Stimulated activated CD8-positive, alpha-beta memory T cell treated with anti-CD3 and anti-CD28 coated beads, Interleukin-15, amount 100 ng/mL, for 48 hours (primary cell): ENCODE measurements around the gene FAM161A.
"Not testable (repeated sequence)": the region's sequence is repeated elsewhere in the genome, so short reads cannot be mapped to it uniquely, and the experiment has no call there.

Experiments
- DNase-seq, 2 donors: peaks; one replicate each; pipeline ENCODE4 v3.0.0-alpha.2; 2020; ENCODE audit warnings: low read depth in 2 of 2

FAM161A gene, protein sequence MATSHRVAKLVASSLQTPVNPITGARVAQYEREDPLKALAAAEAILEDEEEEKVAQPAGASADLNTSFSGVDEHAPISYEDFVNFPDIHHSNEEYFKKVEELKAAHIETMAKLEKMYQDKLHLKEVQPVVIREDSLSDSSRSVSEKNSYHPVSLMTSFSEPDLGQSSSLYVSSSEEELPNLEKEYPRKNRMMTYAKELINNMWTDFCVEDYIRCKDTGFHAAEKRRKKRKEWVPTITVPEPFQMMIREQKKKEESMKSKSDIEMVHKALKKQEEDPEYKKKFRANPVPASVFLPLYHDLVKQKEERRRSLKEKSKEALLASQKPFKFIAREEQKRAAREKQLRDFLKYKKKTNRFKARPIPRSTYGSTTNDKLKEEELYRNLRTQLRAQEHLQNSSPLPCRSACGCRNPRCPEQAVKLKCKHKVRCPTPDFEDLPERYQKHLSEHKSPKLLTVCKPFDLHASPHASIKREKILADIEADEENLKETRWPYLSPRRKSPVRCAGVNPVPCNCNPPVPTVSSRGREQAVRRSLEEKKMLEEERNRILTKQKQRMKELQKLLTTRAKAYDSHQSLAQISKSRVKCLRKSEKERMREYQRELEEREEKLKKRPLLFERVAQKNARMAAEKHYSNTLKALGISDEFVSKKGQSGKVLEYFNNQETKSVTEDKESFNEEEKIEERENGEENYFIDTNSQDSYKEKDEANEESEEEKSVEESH

DNA sequence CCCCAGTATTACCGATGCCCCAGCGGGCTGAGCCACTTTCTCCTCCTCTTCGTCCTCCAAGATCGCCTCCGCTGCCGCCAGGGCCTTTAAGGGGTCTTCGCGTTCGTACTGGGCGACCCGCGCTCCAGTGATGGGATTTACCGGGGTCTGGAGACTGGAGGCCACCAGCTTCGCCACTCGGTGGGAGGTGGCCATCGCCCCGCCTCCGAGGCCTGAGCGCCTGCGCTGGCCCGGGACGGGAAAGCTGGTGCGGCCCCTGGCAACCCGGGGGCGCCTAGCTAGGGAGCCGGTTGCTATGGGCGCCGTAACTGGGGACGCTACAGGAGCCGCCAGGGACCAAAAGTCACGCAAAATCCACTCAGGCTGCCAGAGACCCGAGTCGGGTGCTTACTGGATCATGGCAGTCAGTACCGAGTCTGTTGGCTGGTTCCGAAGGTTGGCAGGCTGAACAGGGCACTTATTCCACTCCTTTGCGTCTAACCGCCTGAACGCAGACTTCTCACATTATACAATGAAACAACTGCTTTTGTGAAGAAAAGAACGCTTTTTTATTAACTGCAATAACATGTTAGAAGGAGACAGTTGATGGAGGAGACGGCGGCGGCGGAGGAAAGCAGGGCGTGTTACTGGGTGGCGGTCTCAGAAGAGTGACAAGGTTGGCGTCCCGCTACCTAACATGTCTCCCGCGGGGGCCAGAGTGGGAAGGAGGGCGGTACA, at the start of gene FAM161A:
FAM161A (minus strand) TSS at position 214 of the 717 bp plus-strand sequence; CDS start at position 195, 19 bp downstream.
- peak; percentile 77 to 78 for DNase-seq

DNA sequence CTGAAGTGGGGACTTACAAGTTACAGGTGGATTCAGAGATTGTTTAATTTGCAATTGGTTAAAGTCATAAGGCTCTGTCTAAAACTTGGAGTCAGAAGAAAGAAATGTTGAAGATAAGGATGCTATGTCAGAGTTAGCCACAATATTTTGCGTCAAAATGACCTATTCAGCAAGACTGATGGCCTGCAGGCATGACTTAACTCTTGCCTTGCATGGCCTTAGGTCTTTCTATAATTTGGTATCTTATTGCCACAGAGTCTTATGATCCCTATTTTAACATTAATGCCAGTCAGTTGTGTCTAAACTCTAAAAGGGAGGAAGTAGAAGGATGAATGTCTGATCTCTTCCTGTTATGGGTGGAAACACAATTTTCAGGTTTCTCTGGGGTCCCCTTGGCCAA, 46.4 kb upstream of the FAM161A start:
- DNase-seq, result no peak

DNA sequence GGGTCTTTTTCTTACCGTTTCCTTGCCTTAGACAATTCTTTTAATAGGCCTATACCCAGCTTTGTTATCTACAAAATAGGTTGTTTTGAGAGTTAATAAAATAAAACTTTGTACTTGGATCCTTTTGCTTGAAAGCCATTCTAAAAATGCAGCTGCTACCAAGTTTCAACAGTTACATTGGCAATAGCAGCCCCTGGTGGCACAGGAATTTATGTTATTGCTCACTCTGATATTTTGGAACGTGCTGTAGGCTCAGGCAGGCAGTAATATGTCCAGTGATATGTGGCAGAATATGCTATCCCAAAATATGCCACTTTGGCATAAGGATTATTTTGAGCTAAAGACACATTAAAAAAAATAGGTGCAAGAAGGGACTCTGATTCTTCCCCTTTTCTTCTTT, 45.0 kb upstream of the FAM161A start:
- DNase-seq, result no peak

DNA sequence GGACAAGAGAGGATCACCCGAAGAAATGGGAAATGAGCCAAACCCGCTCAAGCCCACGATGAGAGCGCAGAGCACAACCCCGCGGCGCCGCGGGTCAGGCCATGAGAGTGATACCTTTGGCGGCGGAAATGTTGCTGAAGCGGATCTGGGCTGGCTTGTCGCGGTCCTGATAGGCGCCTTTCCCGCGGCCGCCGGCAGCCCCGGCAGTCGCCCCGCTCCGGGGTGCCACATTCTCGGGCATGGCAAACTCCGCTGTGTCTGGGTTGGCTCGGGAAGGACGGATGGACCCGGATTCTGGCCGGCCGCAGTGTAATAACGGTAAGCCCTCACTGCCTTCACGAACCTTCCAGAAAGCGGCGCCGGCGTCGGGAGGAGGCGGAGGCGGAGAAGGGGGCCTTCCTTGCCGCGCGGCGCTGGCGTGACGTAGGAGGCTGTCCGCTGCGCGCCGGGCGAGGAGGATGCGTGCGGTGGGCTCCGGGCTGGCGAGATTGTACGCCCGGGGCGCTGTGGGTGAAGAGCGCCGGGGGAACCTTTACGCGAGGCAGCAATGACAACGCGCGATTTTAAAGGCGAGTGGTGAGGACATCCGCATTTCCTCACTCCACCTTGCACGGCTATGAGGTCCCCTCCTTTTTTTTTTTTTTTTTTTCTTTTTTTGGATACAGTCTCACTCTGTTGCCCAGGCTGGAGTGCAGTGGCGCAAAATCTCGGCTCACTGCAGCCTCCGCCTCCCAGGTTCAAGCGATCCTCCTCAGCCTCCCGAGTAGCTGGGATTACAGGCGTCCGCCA, 34.6 kb upstream of the FAM161A start, which contains the start of gene CCT4:
CCT4 (minus strand) TSS at position 390 of the 789 bp plus-strand sequence; CDS start at position 241, 149 bp downstream.
- DNase-seq, result peak; percentile 80 to 84

DNA sequence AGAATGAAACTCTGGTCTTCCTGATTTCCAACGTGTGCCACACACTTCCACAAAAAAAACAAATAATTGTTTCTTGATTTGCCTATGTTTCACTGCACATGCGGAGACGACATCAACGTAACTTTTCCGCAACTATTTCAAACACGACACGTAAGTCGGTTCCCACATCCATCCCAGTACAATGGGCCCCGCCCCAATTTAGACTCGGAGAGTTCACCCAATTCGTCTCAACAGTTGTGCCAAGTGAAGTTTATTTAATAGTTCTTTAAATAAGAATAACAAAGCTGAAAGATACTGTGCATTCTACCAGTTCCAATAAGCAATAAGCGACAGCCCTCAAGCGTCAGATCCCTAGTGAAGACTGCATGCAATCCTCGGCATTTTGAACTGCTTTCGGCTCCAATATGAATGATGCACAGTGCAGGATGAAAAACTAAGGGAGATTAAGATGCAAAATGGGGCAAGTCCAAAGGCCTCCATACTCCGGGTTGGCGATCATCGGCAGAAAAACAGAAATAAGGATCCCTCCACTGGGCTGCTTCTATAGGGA, 33.9 kb upstream of the FAM161A start:
- no peak for DNase-seq

DNA sequence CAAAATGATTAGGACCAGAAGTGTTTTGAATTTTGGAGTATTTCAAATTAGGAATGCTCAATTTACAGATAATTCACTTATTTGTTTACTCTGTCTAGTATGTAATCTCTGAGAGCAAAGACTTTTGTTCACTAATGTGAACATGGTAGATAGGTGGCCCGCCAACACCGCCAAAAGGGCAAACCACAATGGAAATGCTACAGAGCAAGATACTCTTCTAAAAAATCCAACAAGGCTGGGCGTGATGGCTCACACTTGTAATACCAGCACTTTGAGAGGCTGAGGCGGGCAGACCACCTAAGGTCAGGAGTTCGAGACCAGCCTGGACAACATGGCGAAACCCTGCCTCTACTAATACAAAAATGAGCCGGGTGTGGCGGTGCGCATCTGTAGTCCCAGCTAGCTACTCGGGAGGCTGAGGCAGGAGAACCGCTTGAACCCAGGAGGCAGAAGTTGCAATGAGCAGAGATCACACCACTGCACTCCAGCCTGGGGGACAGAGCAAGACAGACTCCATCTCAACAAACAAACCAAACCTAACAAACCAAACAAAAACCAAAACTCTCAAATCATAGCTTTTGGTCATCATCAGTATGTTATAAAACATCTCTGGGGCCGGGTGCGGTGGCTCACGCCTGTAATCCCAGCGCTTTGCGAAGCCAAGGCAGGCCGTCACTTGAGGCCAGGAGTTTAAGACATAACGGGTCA, 32.2 kb upstream of the FAM161A start:
- no peak for DNase-seq

DNA sequence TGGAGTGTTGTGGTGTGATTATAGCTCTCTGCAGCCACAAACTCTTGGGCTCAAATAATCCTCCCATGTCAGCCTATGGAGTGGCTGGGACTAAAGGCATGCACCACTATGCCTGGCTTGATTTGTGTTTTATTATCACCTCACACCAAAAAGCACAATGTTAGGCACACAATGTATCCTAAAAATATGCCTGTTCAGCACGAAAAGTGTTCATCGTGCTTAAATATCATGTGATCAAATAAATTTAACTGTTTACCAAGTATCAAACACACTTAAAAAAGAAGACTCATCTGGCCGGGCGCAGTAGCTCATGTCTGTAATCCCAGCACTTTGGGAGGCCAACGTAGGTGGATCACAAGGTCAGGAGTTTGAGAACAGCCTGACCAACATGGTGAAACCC, 29.0 kb upstream of the FAM161A start:
- no peak for DNase-seq

DNA sequence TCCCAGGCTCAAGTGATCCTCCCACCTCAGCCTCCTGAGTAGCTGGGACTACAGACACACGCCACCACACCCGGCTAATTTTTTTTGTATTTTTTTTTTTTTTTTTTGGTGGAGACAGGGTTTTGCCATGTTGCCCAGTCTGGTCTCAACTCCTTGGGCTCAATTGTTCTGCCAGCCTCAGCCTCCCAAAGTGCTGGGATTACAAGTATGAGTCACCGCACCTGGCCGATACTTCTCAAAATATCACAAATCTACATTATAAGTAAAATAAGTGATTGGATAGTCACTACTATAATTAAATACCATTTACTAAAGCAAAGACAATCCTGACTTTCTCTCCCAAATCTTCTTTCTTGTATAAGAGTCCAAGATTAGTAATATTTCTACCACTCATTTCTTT, 25.5 kb upstream of the FAM161A start:
- DNase-seq, result not testable (repeated sequence)

DNA sequence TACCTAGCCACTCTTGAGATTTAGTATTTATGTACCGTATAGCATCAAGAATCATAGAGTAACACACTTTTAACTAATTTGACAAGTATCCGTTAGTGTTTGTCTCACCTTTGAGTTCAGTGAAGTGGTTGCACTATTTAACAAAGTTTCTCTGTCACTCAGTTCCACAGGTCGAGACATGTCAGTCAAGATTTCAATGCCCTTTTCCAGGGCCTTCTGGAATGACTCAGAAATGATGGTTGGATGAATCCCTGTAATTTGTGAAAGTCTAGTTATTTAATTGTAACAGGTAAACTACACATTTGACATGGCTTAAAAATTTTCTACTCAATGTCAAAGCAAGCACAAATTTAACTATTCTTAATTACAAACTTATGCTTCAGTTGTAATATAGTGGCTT, 24.9 kb upstream of the FAM161A start:
- DNase-seq, result no peak

DNA sequence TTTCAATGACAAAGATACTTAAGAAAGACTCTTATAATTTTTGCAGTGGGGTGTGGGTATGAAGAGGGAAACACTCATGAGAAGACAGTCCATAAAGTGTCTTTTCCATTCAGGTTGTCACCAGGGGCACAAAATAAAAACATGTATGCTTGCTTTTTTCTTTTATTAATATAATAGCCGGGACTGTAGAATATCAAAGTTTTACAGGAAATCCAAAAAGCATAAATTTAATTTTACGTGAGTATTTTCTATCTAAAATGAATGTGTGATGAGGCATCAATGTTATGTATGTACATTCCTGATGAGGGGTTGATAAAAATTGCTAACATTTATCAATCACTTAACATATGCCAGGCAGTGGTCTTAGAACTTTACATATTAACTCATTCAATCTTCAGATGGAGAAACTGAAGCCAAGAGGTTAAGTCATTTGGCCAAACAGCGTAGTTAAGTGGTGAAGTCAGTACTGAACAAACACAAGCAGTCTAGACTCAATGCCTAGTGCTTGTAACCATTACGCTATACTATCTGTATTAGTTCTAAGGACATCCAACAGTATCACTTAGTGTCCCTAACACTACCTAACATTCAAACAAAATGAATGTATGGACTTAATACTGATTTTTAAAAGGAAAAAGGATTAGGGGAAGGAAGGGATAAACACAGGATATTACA, 23.8 kb upstream of the FAM161A start:
- DNase-seq, result no peak

DNA sequence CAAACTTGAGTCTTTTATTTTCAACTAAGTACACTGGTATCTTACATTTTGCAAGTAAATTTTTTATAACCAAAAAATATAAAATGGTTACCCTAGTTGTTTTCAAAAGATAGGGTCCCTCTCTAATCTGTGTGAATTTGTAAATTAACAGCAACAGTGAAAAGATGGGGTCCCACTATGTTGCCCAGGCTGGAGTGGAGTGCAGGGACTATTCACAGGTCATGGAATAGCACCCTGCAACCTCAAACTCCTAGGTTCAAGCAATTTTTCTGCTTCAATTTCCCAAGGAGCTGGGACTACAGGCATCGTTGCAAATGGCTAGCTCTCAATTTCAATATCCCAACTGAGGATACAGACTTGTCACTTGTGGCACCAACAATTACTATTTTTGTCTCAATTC, 22.5 kb upstream of the FAM161A start:
- no peak for DNase-seq

DNA sequence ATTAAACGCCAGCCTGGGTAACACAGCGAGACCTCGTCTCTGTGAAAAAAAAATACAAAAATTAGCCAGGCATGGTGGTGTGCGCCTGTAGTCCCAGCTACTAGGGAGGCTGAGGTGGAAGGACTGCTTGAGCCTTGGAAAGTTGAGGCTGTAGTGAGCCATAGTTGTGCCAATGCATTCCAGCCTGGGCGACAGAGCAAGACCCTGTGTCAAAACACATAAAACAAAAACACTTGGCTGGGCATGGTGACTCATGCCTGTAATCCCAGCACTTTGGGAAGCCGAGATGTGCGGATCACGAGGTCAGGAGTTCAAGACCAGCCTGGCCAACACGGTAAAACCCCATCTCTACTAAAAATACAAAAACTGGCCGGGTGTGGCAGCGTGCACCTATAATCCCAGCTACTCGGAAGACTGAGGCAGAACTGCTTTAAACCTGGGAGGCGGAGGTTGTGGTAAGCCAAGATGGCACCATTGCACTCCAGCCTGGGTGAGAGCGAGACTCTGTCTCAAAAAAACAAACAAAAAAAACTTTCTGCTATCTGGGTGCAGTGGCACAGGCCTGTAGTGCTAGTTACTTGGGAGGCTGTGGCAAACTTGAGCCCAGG, 12.7 kb upstream of the FAM161A start:
- DNase-seq, result not testable (repeated sequence)

DNA sequence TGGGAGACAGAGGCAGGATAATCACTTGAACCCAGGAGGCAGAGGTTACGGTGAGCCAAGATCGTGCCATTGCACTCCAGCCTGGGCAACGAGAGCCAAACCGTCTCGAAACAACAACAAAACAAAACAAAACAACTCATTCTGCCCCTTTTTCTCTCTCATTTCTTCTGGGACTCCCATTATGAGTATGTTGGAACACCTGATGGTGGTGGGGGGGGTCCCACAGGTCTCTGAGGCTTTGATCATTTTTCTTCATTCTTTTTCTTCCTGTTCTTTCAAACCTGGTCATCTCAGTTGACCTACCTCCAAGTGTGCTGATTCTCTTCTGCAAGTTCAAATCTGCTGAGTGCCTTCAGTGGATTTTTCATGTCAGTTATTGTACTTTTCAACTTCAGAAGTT, 8.2 kb upstream of the FAM161A start:
- DNase-seq, result no peak

DNA sequence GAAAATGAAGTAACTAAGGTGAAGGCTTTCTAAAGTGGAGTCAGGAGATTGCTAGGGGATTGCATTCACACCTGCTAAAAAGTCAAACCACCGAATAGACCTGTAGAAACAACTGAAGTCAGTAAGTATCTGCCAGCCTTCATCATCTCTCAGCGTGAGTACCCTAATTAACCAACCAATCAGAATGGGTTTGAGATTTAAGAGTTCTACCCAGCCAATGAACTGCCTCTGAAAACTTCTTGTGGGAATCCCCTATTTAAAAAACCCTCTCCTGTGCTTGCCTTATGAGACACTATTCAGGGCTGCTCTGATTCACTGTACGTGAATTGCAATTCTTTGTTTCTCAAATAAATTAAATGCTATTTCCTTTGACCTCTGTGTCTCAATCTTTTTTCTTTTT, 3.4 kb upstream of the FAM161A start:
- DNase-seq, result no peak

DNA sequence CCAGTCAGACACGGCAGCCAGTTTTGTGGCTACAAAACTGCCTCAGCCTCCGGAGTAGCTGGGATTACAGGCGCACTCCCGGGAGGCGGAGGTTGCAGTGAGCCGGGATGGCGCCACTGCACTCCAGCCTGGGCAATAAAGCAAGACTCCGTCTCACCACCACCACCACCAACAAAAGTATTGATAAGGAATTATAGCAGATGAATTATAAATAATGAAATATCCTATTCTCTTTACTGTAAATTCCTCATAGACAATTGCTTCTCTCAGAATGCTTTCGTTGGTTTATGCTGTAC, 1.4 kb upstream of the FAM161A start:
- no peak for DNase-seq

DNA sequence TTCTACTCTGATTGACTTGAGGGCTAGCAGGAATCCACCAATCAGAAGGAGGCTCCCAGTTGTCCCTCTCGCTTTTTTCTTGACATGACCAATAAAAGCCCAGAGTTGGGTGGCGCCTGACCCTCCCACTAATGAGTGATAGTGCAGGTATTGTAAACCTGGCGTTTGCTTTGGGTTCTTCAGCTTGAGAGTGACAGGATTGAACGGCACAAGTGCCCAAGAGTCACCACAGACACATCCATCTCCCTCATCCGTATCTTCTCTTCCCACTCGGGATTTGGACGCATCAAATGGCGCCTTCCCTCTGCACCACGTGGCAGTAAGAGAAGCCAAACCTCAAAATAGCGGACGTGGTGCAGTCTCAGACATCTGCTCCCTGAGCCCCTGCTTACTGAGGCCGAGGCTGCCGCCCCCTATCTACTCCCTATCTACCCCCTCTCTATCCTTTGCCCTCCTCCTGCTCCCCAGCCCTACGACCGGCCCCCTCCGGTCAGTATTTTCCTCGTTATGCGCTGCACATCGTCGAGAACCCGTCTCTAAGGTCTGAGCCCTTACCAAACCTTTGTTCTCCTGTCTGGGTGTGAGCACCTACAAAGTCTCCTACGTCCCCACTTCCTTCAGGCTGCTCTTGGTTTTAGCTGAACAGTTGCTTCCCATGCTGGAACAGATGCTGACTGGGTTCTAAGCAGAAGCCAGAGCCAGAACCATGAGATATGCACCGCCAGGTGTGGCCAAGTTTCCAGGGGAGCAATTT, 881 bp upstream of the FAM161A start:
- DNase-seq, result peak; percentile 78 to 83

DNA sequence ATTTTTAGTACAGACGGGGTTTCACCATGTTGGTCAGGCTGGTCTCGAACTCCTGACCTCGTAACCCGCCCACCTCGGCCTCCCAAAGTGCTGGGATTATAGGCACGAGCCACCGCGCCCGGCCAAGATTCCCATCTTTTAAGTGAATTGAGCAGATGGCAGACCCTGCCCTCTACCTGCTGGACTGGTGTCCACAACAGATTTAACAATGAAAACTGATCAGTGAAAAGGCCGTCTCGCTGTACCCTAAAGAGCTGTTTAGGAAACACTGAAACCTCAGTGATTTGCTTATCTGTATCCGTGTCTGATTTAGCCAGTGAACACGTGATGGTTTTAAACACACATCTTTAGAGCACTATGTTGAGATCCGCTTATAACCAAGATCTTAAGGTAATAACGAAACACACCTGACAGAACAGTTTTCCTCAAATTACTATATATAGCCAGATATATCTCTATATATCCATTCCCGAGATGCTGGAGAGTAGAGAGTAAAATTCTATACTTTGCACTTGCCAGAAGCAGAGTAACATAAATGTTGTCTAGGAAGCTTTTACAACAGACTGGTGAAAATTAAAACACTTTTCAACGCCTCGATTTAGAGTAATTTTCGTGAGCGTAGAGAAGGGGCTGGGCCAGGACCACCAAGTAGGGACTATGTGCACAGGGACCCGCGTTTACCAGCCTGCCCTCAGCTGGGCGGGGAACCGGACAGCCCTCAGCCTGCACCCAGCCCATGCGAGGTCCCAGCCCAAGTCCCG, 594 bp downstream of the FAM161A start:
- peak in 1 of 2 donors; percentile 49 for DNase-seq

DNA sequence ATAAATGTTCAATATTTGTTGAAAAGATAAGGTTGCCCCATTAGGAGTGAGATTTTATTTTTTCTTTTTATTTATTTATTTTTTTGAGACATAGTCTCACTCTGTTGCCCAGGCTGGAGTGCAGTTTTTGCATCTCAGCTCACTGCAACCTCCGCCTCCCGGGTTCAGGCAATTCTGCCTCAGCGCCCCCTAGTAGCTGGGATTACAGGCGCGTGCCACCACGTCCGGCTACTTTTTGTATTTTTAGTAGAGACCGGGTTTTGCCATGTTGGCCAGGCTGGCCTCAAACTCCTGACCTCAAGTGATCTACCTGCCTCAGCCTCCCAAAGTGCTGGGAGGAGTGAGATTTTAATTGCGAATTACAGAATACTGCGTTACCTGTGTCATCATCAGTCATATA, 2.6 kb downstream of the FAM161A start:
- not testable (repeated sequence) for DNase-seq
